ENCODE results near the gene ENPP3. TPM values are rescaled to one million over a fixed set of nuclear protein-coding genes. Genes with fewer than 3 reads are reported as not detected.
"Not testable (repeated sequence)": the region's sequence is repeated elsewhere in the genome, so short reads cannot be mapped to it uniquely, and the experiment has no call there.

Gene ENPP3
- polyA plus RNA-seq, 1 of the 3 experiments (the other 2 are of a cell fraction), result not detected

- POLR2A ChIA-PET; H3K9ac ChIP-seq; DNase-seq; H3K27me3 ChIP-seq (ENCODE audit: insufficient read depth); H3F3A ChIP-seq (replicated peaks; ENCODE audit: insufficient read depth); H3K9me2 ChIP-seq; H2AFZ ChIP-seq (ENCODE audit: low read depth); H4K20me1 ChIP-seq (ENCODE audit: insufficient read depth); H3K9me3 ChIP-seq; H3K79me2 ChIP-seq (ENCODE audit: insufficient read depth); H3K4me2 ChIP-seq; H3K27ac ChIP-seq (ENCODE audit: low read depth in 2 of 2, low read length in 1 of 2); H3K36me3 ChIP-seq (replicated peaks in 1 of 2; ENCODE audit: control insufficient read depth in 1 of 2, insufficient read depth in 2 of 2, low read length in 1 of 2); CTCF ChIA-PET; H3K4me1 ChIP-seq (ENCODE audit: control insufficient read depth in 1 of 2, insufficient read depth in 2 of 2, low read depth in 1 of 2, low read length in 1 of 2); H3K4me3 ChIP-seq (ENCODE audit: low read depth in 2 of 2, low read length in 1 of 2): not testable (repeated sequence)
- no CpG with 5 or more reads among the region's 14 CpGs for WGBS (ENCODE audit: low lambda C conversion rate)
Observed at GRCh38 chr6:131700851-131701250, 63.7 kb downstream of the ENPP3 start.

- CTCF ChIA-PET; H3K27me3 ChIP-seq (ENCODE audit: insufficient read depth); DNase-seq: not testable (repeated sequence)
Observed at GRCh38 chr6:131703905-131704304, 66.8 kb downstream of the ENPP3 start.

GRCh38 chr6:131710917-131711316, 73.8 kb downstream of the ENPP3 start, which contains the start of gene CTAGE9:
TSS of gene CTAGE9 (minus strand) at chr6:131711017. CDS start at chr6:131711017, 0 bp downstream.
- DNase-seq; H3K36me3 ChIP-seq (replicated peaks in 1 of 2; ENCODE audit: control insufficient read depth in 1 of 2, insufficient read depth in 2 of 2, low read length in 1 of 2); H3K4me3 ChIP-seq (ENCODE audit: low read depth in 2 of 2, low read length in 1 of 2); H3K4me2 ChIP-seq; POLR2A ChIA-PET; H3K27me3 ChIP-seq (ENCODE audit: insufficient read depth); H3K9ac ChIP-seq; H3K9me3 ChIP-seq; H4K20me1 ChIP-seq (ENCODE audit: insufficient read depth); H3K79me2 ChIP-seq (ENCODE audit: insufficient read depth); H3K27ac ChIP-seq (ENCODE audit: low read depth in 2 of 2, low read length in 1 of 2); H3K4me1 ChIP-seq (ENCODE audit: control insufficient read depth in 1 of 2, insufficient read depth in 2 of 2, low read depth in 1 of 2, low read length in 1 of 2); H3F3A ChIP-seq (replicated peaks; ENCODE audit: insufficient read depth); H2AFZ ChIP-seq (ENCODE audit: low read depth); H3K9me2 ChIP-seq; CTCF ChIA-PET: not testable (repeated sequence)
- WGBS (ENCODE audit: low lambda C conversion rate), result 35% methylated on average over 4 of the region's 18 CpGs

More at GRCh38 chr6:131703905-131704304, 66.8 kb downstream of the ENPP3 start:
- H3K4me1 ChIP-seq (ENCODE audit: control insufficient read depth in 1 of 2, insufficient read depth in 2 of 2, low read depth in 1 of 2, low read length in 1 of 2); H3K4me2 ChIP-seq; H3K79me2 ChIP-seq (ENCODE audit: insufficient read depth); H3F3A ChIP-seq (replicated peaks; ENCODE audit: insufficient read depth); H3K9ac ChIP-seq; POLR2A ChIA-PET; H2AFZ ChIP-seq (ENCODE audit: low read depth); H3K36me3 ChIP-seq (replicated peaks in 1 of 2; ENCODE audit: control insufficient read depth in 1 of 2, insufficient read depth in 2 of 2, low read length in 1 of 2); H3K4me3 ChIP-seq (ENCODE audit: low read depth in 2 of 2, low read length in 1 of 2); H3K9me3 ChIP-seq; H3K27ac ChIP-seq (ENCODE audit: low read depth in 2 of 2, low read length in 1 of 2); H4K20me1 ChIP-seq (ENCODE audit: insufficient read depth); H3K9me2 ChIP-seq: not testable (repeated sequence)
- no CpG with 5 or more reads among the region's 2 CpGs for WGBS (ENCODE audit: low lambda C conversion rate)

GRCh38 chr6:131715567-131715966, 78.5 kb downstream of the ENPP3 start:
- H3F3A ChIP-seq (replicated peaks; ENCODE audit: insufficient read depth); H3K27ac ChIP-seq (ENCODE audit: low read depth in 2 of 2, low read length in 1 of 2); DNase-seq; H3K4me1 ChIP-seq (ENCODE audit: control insufficient read depth in 1 of 2, insufficient read depth in 2 of 2, low read depth in 1 of 2, low read length in 1 of 2); H3K4me3 ChIP-seq (ENCODE audit: low read depth in 2 of 2, low read length in 1 of 2); H3K27me3 ChIP-seq (ENCODE audit: insufficient read depth); H3K9me3 ChIP-seq; H3K79me2 ChIP-seq (ENCODE audit: insufficient read depth); H3K4me2 ChIP-seq; POLR2A ChIA-PET; H4K20me1 ChIP-seq (ENCODE audit: insufficient read depth); H2AFZ ChIP-seq (ENCODE audit: low read depth); H3K9ac ChIP-seq; CTCF ChIA-PET; H3K36me3 ChIP-seq (replicated peaks in 1 of 2; ENCODE audit: control insufficient read depth in 1 of 2, insufficient read depth in 2 of 2, low read length in 1 of 2); H3K9me2 ChIP-seq: not testable (repeated sequence)
- 0% methylated on average over 4 of the region's 6 CpGs for WGBS (ENCODE audit: low lambda C conversion rate)
